ENCODE measurements around the gene TMEM132D.

DNA sequence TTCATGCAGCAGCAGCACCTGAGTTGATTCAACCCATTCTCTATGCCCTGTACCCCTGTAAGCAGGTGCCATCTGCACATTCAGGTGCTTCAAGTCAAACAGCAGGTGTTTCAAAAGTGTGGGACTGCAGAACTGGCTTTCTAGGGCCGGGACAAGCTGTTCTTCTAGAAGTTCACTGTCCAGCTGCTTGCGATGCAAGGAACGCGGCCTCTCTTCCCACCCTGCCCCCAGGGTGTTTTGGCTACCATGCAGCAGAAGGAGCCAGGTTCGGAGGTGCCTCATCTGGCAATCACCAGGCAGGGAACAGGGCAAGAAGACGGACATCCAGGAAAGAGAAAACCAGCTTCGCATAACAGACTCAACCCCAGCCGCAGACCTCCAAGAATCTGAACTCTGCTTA lies 35.2 kb downstream of the TMEM132D start:
- TF ChIP-seq CTCF (IDR thresholded peaks at IDR 0.05) (no peak), POLR2AphosphoS5 (IDR thresholded peaks at IDR 0.05; ENCODE audit: low read depth, low read length) (no peak)
